ENCODE measurements around the gene MRPL17. TPM values are rescaled to one million over a fixed set of nuclear protein-coding genes. Genes with fewer than 3 reads are reported as not detected.

Gene MRPL17
- polyA plus RNA-seq, 1 donor from 2014 or later: 28.3 TPM

- no peak overlapping the region for H3K27ac ChIP-seq (ENCODE audit: low read length)
- no peak overlapping the region for H2AFZ ChIP-seq (ENCODE audit: low read depth, low read length)
- H3K27me3 ChIP-seq (ENCODE audit: insufficient read depth, low read depth, low read length): no peaks in the 10 kb centered on the region
- H3K79me2 ChIP-seq (replicated peaks; ENCODE audit: insufficient read depth, low read length): no peaks in the 10 kb centered on the region
- H3K9me3 ChIP-seq (ENCODE audit: low read length): no peaks in the 10 kb centered on the region
- H3K9ac ChIP-seq (ENCODE audit: low read length): no peak overlapping the region
- TF ChIP-seq TAF1 (IDR thresholded peaks at IDR 0.05; ENCODE audit: low read depth) (no peak), MXI1 (conservative IDR thresholded peaks at IDR 0.05; ENCODE audit: poor library complexity, severe bottlenecking) (no peak), SMC3 (conservative IDR thresholded peaks at IDR 0.05; ENCODE audit: poor library complexity) (no peak), EZH2 (IDR thresholded peaks at IDR 0.05; ENCODE audit: borderline replicate concordance, insufficient read depth, low read length, poor library complexity, severe bottlenecking) (no peak), RAD21 (conservative IDR thresholded peaks at IDR 0.05) (no peak), EP300 (conservative IDR thresholded peaks at IDR 0.05; ENCODE audit: poor library complexity, severe bottlenecking) (no peak)
- no peaks in the 10 kb centered on the region for H3K36me3 ChIP-seq (ENCODE audit: insufficient read depth, low read length)
- no peaks in the 10 kb centered on the region for H3F3A ChIP-seq (ENCODE audit: insufficient read depth, low read length, poor library complexity, severe bottlenecking)
- no peaks in the 10 kb centered on the region for H4K20me1 ChIP-seq (ENCODE audit: insufficient read depth)
- no peak overlapping the region for H3K4me2 ChIP-seq (ENCODE audit: low read length)
- H3K4me3 ChIP-seq (ENCODE audit: low read length): no peak overlapping the region
- H3K9me2 ChIP-seq (ENCODE audit: insufficient read depth, low read length): no peaks in the 10 kb centered on the region
Observed at GRCh38 chr11:6663794-6664469, 19.2 kb downstream of the MRPL17 start.

- Histone ChIP-seq H3K79me2 (replicated peaks; ENCODE audit: insufficient read depth, low read length) (peaks cover 12% of the 10 kb centered on the region), H2AFZ (ENCODE audit: low read depth, low read length) (no peak overlapping the region), H4K20me1 (ENCODE audit: insufficient read depth) (no peaks in the 10 kb centered on the region), H3K4me2 (ENCODE audit: low read length) (no peak overlapping the region), H3K27ac (ENCODE audit: low read length) (no peak overlapping the region), H3K36me3 (ENCODE audit: insufficient read depth, low read length) (no peaks in the 10 kb centered on the region), H3K27me3 (ENCODE audit: insufficient read depth, low read depth, low read length) (no peaks in the 10 kb centered on the region), H3K9ac (ENCODE audit: low read length) (no peak overlapping the region), H3K9me3 (ENCODE audit: low read length) (no peaks in the 10 kb centered on the region), H3K4me3 (ENCODE audit: low read length) (no peak overlapping the region), H3K9me2 (ENCODE audit: insufficient read depth, low read length) (no peaks in the 10 kb centered on the region), H3F3A (ENCODE audit: insufficient read depth, low read length, poor library complexity, severe bottlenecking) (no peaks in the 10 kb centered on the region)
- TF ChIP-seq, protein P1, sequence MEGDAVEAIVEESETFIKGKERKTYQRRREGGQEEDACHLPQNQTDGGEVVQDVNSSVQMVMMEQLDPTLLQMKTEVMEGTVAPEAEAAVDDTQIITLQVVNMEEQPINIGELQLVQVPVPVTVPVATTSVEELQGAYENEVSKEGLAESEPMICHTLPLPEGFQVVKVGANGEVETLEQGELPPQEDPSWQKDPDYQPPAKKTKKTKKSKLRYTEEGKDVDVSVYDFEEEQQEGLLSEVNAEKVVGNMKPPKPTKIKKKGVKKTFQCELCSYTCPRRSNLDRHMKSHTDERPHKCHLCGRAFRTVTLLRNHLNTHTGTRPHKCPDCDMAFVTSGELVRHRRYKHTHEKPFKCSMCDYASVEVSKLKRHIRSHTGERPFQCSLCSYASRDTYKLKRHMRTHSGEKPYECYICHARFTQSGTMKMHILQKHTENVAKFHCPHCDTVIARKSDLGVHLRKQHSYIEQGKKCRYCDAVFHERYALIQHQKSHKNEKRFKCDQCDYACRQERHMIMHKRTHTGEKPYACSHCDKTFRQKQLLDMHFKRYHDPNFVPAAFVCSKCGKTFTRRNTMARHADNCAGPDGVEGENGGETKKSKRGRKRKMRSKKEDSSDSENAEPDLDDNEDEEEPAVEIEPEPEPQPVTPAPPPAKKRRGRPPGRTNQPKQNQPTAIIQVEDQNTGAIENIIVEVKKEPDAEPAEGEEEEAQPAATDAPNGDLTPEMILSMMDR (IDR thresholded peaks at IDR 0.05; ENCODE audit: poor library complexity, severe bottlenecking): no peak
- TF ChIP-seq EZH2 (IDR thresholded peaks at IDR 0.05; ENCODE audit: borderline replicate concordance, insufficient read depth, low read length, poor library complexity, severe bottlenecking): no peak
- no peak for TF ChIP-seq POLR2AphosphoS5 (IDR thresholded peaks at IDR 0.05)
- TF ChIP-seq TAF1 (IDR thresholded peaks at IDR 0.05; ENCODE audit: low read depth): no peak
- no peak for TF ChIP-seq EP300 (conservative IDR thresholded peaks at IDR 0.05; ENCODE audit: poor library complexity, severe bottlenecking)
- TF ChIP-seq SMC3 (conservative IDR thresholded peaks at IDR 0.05; ENCODE audit: poor library complexity): no peak
- TF ChIP-seq, protein P2, sequence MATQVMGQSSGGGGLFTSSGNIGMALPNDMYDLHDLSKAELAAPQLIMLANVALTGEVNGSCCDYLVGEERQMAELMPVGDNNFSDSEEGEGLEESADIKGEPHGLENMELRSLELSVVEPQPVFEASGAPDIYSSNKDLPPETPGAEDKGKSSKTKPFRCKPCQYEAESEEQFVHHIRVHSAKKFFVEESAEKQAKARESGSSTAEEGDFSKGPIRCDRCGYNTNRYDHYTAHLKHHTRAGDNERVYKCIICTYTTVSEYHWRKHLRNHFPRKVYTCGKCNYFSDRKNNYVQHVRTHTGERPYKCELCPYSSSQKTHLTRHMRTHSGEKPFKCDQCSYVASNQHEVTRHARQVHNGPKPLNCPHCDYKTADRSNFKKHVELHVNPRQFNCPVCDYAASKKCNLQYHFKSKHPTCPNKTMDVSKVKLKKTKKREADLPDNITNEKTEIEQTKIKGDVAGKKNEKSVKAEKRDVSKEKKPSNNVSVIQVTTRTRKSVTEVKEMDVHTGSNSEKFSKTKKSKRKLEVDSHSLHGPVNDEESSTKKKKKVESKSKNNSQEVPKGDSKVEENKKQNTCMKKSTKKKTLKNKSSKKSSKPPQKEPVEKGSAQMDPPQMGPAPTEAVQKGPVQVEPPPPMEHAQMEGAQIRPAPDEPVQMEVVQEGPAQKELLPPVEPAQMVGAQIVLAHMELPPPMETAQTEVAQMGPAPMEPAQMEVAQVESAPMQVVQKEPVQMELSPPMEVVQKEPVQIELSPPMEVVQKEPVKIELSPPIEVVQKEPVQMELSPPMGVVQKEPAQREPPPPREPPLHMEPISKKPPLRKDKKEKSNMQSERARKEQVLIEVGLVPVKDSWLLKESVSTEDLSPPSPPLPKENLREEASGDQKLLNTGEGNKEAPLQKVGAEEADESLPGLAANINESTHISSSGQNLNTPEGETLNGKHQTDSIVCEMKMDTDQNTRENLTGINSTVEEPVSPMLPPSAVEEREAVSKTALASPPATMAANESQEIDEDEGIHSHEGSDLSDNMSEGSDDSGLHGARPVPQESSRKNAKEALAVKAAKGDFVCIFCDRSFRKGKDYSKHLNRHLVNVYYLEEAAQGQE (IDR thresholded peaks at IDR 0.05; ENCODE audit: borderline replicate concordance): no peak
- no peak for TF ChIP-seq MXI1 (conservative IDR thresholded peaks at IDR 0.05; ENCODE audit: poor library complexity, severe bottlenecking)
- TF ChIP-seq RAD21 (conservative IDR thresholded peaks at IDR 0.05): no peak
Observed at GRCh38 chr11:6660712-6661111, 22.4 kb downstream of the MRPL17 start.
